RWPE2 (cell line): ENCODE results near the gene SHROOM1.

Source experiments
- ATAC-seq: fragments of 200-7000 bp; cut with Tn5 transposase; 3 replicates; pipeline ENCODE4 v1.9.1; 2021; ENCODE audit warnings: low read depth
- DNase-seq: peaks from one replicate; pipeline ENCODE4 v3.0.0-alpha.2; 2020; ENCODE audit warnings: low spot score
- H3K27ac ChIP-seq: fragments of 450-650 bp; 2 replicates; pipeline ENCODE4 v1.5.1; 2017; ENCODE audit warnings: mild to moderate bottlenecking; ENCODE audit not compliant: poor library complexity, severe bottlenecking
- H3K27me3 ChIP-seq: fragments of 250-450 bp; sonication (Bioruptor Pico); 2 replicates; pipeline ENCODE4 v1.5.1; 2021; ENCODE audit warnings: mild to moderate bottlenecking, moderate library complexity; ENCODE audit not compliant: insufficient read depth, poor library complexity, severe bottlenecking
- H3K36me3 ChIP-seq: fragments of 250-450 bp; sonication (Bioruptor Pico); 2 replicates; pipeline ENCODE4 v1.5.1; 2020; ENCODE audit warnings: low read depth, mild to moderate bottlenecking, moderate library complexity
- H3K4me1 ChIP-seq: fragments of 250-450 bp; sonication (Bioruptor Pico); 2 replicates; pipeline ENCODE4 v1.5.1; 2021; ENCODE audit warnings: mild to moderate bottlenecking, moderate library complexity; ENCODE audit not compliant: insufficient read depth, poor library complexity, severe bottlenecking
- H3K4me3 ChIP-seq: fragments of 250-450 bp; sonication (Bioruptor Pico); 2 replicates; pipeline ENCODE4 v1.5.1; 2021; ENCODE audit warnings: mild to moderate bottlenecking, moderate library complexity; ENCODE audit not compliant: severe bottlenecking
- H3K9me3 ChIP-seq: fragments of 250-450 bp; sonication (Bioruptor Pico); 2 replicates; pipeline ENCODE4 v1.5.1; 2021; ENCODE audit warnings: mild to moderate bottlenecking, moderate library complexity; ENCODE audit not compliant: severe bottlenecking
- CTCF ChIP-seq: fragments of 450-650 bp; IDR thresholded peaks from one replicate; pipeline ENCODE4 v1.5.1; 2017; ENCODE audit warnings: mild to moderate bottlenecking, moderate library complexity; ENCODE audit not compliant: poor library complexity, severe bottlenecking

SHROOM1 gene

GRCh38 chr5:132785864-132786263 lies 44.6 kb downstream of the SHROOM1 start:
- Histone ChIP-seq H3K9me3 (no peaks in the 10 kb centered on the region), H3K4me1 (peaks cover 14% of the 10 kb centered on the region), H3K27ac (no peak overlapping the region), H3K27me3 (no peaks in the 10 kb centered on the region), H3K36me3 (no peaks in the 10 kb centered on the region), H3K4me3 (no peak overlapping the region)
- no peak for TF ChIP-seq CTCF
- ATAC-seq (no peak), DNase-seq (no peak)

- Histone ChIP-seq H3K36me3 (no peaks in the 10 kb centered on the region), H3K4me3 (no peak overlapping the region), H3K27ac (no peak overlapping the region), H3K4me1 (peaks cover 14% of the 10 kb centered on the region), H3K9me3 (no peaks in the 10 kb centered on the region), H3K27me3 (no peaks in the 10 kb centered on the region)
- no peak for ATAC-seq
- no peak for TF ChIP-seq CTCF
- DNase-seq, result no peak
These were observed 45.1 kb downstream of the SHROOM1 start for GRCh38 chr5:132785365-132785764.

- peak; percentile 72 for ATAC-seq
These were observed 48.3 kb downstream of the SHROOM1 start for GRCh38 chr5:132782101-132782500.

GRCh38 chr5:132781029-132781428 lies 49.4 kb downstream of the SHROOM1 start:
- no peaks in the 10 kb centered on the region for H3K36me3 ChIP-seq
- DNase-seq, result no peak
- no peak overlapping the region for H3K27ac ChIP-seq
- H3K9me3 ChIP-seq, result no peaks in the 10 kb centered on the region
- peaks cover 14% of the 10 kb centered on the region for H3K4me1 ChIP-seq
- no peak overlapping the region for H3K4me3 ChIP-seq
- H3K27me3 ChIP-seq, result no peaks in the 10 kb centered on the region
- ATAC-seq, result no peak
- TF ChIP-seq CTCF, result no peak

More at GRCh38 chr5:132782101-132782500, 48.3 kb downstream of the SHROOM1 start:
- Histone ChIP-seq H3K27me3 (no peaks in the 10 kb centered on the region), H3K4me3 (no peak overlapping the region), H3K36me3 (no peaks in the 10 kb centered on the region), H3K4me1 (peaks cover 14% of the 10 kb centered on the region), H3K9me3 (no peaks in the 10 kb centered on the region), H3K27ac (peak overlapping the region; percentile 18)
- no peak for TF ChIP-seq CTCF
- DNase-seq, result peak; percentile 23

- no peak overlapping the region for H3K27ac ChIP-seq
- no peak for TF ChIP-seq CTCF
These were observed 49.9 kb downstream of the SHROOM1 start for GRCh38 chr5:132780577-132780976.

More at GRCh38 chr5:132780577-132780976, 49.9 kb downstream of the SHROOM1 start:
- H3K36me3 ChIP-seq, result no peaks in the 10 kb centered on the region
- ATAC-seq, result no peak
- no peaks in the 10 kb centered on the region for H3K27me3 ChIP-seq
- no peaks in the 10 kb centered on the region for H3K9me3 ChIP-seq
- DNase-seq, result no peak
- peaks cover 17% of the 10 kb centered on the region for H3K4me1 ChIP-seq
- H3K4me3 ChIP-seq, result no peak overlapping the region
